CD4-positive, alpha-beta T cell (primary cell): Measurements from ENCODE around the gene YBX2. TPM values are rescaled to one million over a fixed set of nuclear protein-coding genes. Genes with fewer than 3 reads are reported as not detected.
"Not testable (repeated sequence)": the region's sequence is repeated elsewhere in the genome, so short reads cannot be mapped to it uniquely, and the experiment has no call there.

Experiments used
- ATAC-seq: fragments of 200-7000 bp; cut with Tn5 transposase; one replicate; pipeline ENCODE4 v1.10.0; 2022; ENCODE audit warnings: mild to moderate bottlenecking; ENCODE audit not compliant: poor library complexity
- CTCF ChIA-PET: fragments of 350-600 bp; sonication (Branson Sonifier 250); formaldehyde crosslinking; loops from one replicate; lab custom pipeline; 2021; ENCODE audit warnings: antibody characterized with exemption, inconsistent platforms; lab: Charles Lee
- POLR2A ChIA-PET: fragments of 350-600 bp; sonication (Branson Sonifier 250); formaldehyde crosslinking; loops from one replicate; lab custom pipeline; 2021; ENCODE audit warnings: antibody characterized with exemption, inconsistent platforms; lab: Charles Lee
- DNase-seq, 14 experiments: peaks; one replicate each; pipeline ENCODE4 v3.0.0-alpha.2; 2013 to 2020; ENCODE audit warnings: mixed read lengths in 2 of 14
- H3K27ac ChIP-seq, 2 donors: one replicate each; pipeline versions ENCODE4 v1.5.1 to v1.7.0; 2013; ENCODE audit warnings: low read length in 2 of 2, low read depth in 1 of 2, mild to moderate bottlenecking in 1 of 2
- H3K27me3 ChIP-seq, 2 experiments: 1 replicate in 1 of 2; 2 replicates in 1 of 2; pipeline versions ENCODE4 v1.6.1 to v1.7.0; 2013; ENCODE audit warnings: low read length in 2 of 2, control low read depth in 1 of 2, mild to moderate bottlenecking in 1 of 2, moderate library complexity in 1 of 2; ENCODE audit not compliant: insufficient read depth in 2 of 2, control insufficient read depth in 1 of 2
- H3K36me3 ChIP-seq: one replicate; pipeline ENCODE4 v1.6.1; 2013; ENCODE audit warnings: low read length, control low read depth; ENCODE audit not compliant: insufficient read depth
- H3K4me1 ChIP-seq: one replicate; pipeline ENCODE4 v1.6.1; 2013; ENCODE audit warnings: low read length, control low read depth; ENCODE audit not compliant: insufficient read depth
- H3K4me3 ChIP-seq: one replicate; pipeline ENCODE4 v1.5.1; 2013; ENCODE audit warnings: mild to moderate bottlenecking, low read length, moderate library complexity
- H3K9me3 ChIP-seq, 2 experiments: 1 replicate in 1 of 2; 2 replicates in 1 of 2; pipeline versions ENCODE4 v1.6.1 to v1.7.0; 2013; ENCODE audit warnings: low read length in 2 of 2, mild to moderate bottlenecking in 2 of 2, control low read depth in 1 of 2, moderate library complexity in 1 of 2; ENCODE audit not compliant: control insufficient read depth in 1 of 2, insufficient read depth in 1 of 2
- H3K27ac Mint-ChIP-seq: one replicate; pipeline ENCODE4 v1.8.0; 2020; ENCODE audit warnings: mixed read lengths
- H3K27me3 Mint-ChIP-seq: one replicate; pipeline ENCODE4 v1.8.0; 2021; ENCODE audit warnings: mixed read lengths
- H3K36me3 Mint-ChIP-seq: one replicate; pipeline ENCODE4 v1.8.0; 2021; ENCODE audit warnings: low read depth, mixed read lengths
- H3K4me1 Mint-ChIP-seq: one replicate; pipeline ENCODE4 v1.8.0; 2021; ENCODE audit warnings: low read depth, mixed read lengths
- H3K4me3 Mint-ChIP-seq: one replicate; pipeline ENCODE4 v1.8.0; 2020; ENCODE audit warnings: mild to moderate bottlenecking, mixed read lengths
- H3K9me3 Mint-ChIP-seq: one replicate; pipeline ENCODE4 v1.8.0; 2020; ENCODE audit warnings: mixed read lengths
- CTCF ChIP-seq: fragments of 200-600 bp; IDR thresholded peaks from one replicate; pipeline ENCODE4 v1.8.0; 2022; ENCODE audit warnings: antibody characterized with exemption, mild to moderate bottlenecking
- intact Hi-C, 2 experiments: fragments of 100-400 bp; cut with DNase I in 1 of 2; cut with micrococcal nuclease in 1 of 2; formaldehyde crosslinking; loops; one replicate each; pipeline versions ENCODE4 v1.15.1 to v1.9.0; 2023 to 2025; cut with DNase I, micrococcal nuclease
- total RNA-seq, 174 experiments: library from RNA in 2 of 174; stranded (reverse) in 2 of 174; gene quantifications; one replicate each; pipeline ENCODE4 v1.2.3 and lab custom pipeline; 2021 to 2026

YBX2 gene
- total RNA-seq, 2 experiments from 2014 or later, result 0.56 TPM; not detected in 1

GRCh38 chr17:7334938-7335538, 40.6 kb upstream of the YBX2 start:
- no peak for TF ChIP-seq CTCF
- Mint-ChIP-seq H3K27me3 (no peaks in the 10 kb centered on the region), H3K4me3 (peak overlapping the region; percentile 89), H3K36me3 (peaks cover 40% of the 10 kb centered on the region), H3K27ac (peak overlapping the region; percentile 91), H3K9me3 (no peaks in the 10 kb centered on the region), H3K4me1 (peaks cover 56% of the 10 kb centered on the region)
- intact Hi-C loops, result no loop called here
- CTCF ChIA-PET, result interaction anchor here (1.5 kb wide), 1 partner anchor 15 kb away, joined by 7 read pairs; no protein-coding TSS in a partner anchor
- POLR2A ChIA-PET, result interaction anchor here (0.8 to 6.2 kb wide), 5 partner anchors 14 to 352 kb away, joined by 3 to 96 read pairs (median 27); partner anchors contain the start of genes KCTD11 and TP53
- no peaks in the 10 kb centered on the region for H3K27me3 ChIP-seq
- H3K27ac ChIP-seq, result peak overlapping the region; percentile 55 to 64
- DNase-seq (no peak), ATAC-seq (no peak)
- no peak overlapping the region for H3K4me3 ChIP-seq
- H3K4me1 ChIP-seq, result peaks cover 89% of the 10 kb centered on the region
- peaks cover 23% of the 10 kb centered on the region for H3K36me3 ChIP-seq
- H3K9me3 ChIP-seq, result no peaks in the 10 kb centered on the region

GRCh38 chr17:7332600-7333069, 38.2 kb upstream of the YBX2 start:
- H3K9me3 Mint-ChIP-seq, H3K27me3 Mint-ChIP-seq, H3K27me3 ChIP-seq, H3K36me3 ChIP-seq, ATAC-seq, intact Hi-C loops, H3K4me3 ChIP-seq, CTCF ChIA-PET, H3K9me3 ChIP-seq: not testable (repeated sequence)
- H3K4me3 Mint-ChIP-seq, result peak overlapping the region; percentile 80
- H3K36me3 Mint-ChIP-seq, result peaks cover 30% of the 10 kb centered on the region
- peak overlapping the region; percentile 83 for H3K27ac Mint-ChIP-seq
- peaks cover 81% of the 10 kb centered on the region for H3K4me1 ChIP-seq
- POLR2A ChIA-PET, result interaction anchor here (0.5 to 0.6 kb wide), 2 partner anchors 13 to 19 kb away, joined by 3 read pairs; no protein-coding TSS in a partner anchor
- H3K27ac ChIP-seq, result peak overlapping the region in 1 of 2 donors; percentile 36
- DNase-seq, result peak in 6 of 14 experiments; percentile 27 to 75 (median 50)
- peaks cover 64% of the 10 kb centered on the region for H3K4me1 Mint-ChIP-seq

- H3K36me3 Mint-ChIP-seq, result peaks cover 25% of the 10 kb centered on the region
- no peaks in the 10 kb centered on the region for H3K9me3 ChIP-seq
- no peak overlapping the region for H3K4me3 ChIP-seq
- H3K27me3 Mint-ChIP-seq, result no peaks in the 10 kb centered on the region
- CTCF ChIA-PET, result no interaction called here
- POLR2A ChIA-PET, result interaction anchor here (0.5 to 4.1 kb wide), 3 partner anchors 13 to 19 kb away, joined by 3 to 46 read pairs (median 3); partner anchors contain the start of gene GPS2
- H3K27ac ChIP-seq, result peak overlapping the region in 1 of 2 donors; percentile 36
- no peak for TF ChIP-seq CTCF
- H3K27ac Mint-ChIP-seq, result peak overlapping the region; percentile 83
- no peaks in the 10 kb centered on the region for H3K9me3 Mint-ChIP-seq
- intact Hi-C loops, result no loop called here
- ATAC-seq, result no peak
- no peak for DNase-seq
- no peaks in the 10 kb centered on the region for H3K27me3 ChIP-seq
- peaks cover 77% of the 10 kb centered on the region for H3K4me1 ChIP-seq
- H3K4me3 Mint-ChIP-seq, result peak overlapping the region; percentile 80
- H3K4me1 Mint-ChIP-seq, result peaks cover 60% of the 10 kb centered on the region
- no peaks in the 10 kb centered on the region for H3K36me3 ChIP-seq
These were observed 37.7 kb upstream of the YBX2 start for GRCh38 chr17:7332111-7332510.
